ENCODE data around the gene FRG2. TPM values are rescaled to one million over a fixed set of nuclear protein-coding genes. Genes with fewer than 3 reads are reported as not detected.
"Not testable (repeated sequence)": the region's sequence is repeated elsewhere in the genome, so short reads cannot be mapped to it uniquely, and the experiment has no call there.

FRG2 gene
- total and polyA plus RNA-seq, 2 experiments from 2014 or later: not detected

DNA sequence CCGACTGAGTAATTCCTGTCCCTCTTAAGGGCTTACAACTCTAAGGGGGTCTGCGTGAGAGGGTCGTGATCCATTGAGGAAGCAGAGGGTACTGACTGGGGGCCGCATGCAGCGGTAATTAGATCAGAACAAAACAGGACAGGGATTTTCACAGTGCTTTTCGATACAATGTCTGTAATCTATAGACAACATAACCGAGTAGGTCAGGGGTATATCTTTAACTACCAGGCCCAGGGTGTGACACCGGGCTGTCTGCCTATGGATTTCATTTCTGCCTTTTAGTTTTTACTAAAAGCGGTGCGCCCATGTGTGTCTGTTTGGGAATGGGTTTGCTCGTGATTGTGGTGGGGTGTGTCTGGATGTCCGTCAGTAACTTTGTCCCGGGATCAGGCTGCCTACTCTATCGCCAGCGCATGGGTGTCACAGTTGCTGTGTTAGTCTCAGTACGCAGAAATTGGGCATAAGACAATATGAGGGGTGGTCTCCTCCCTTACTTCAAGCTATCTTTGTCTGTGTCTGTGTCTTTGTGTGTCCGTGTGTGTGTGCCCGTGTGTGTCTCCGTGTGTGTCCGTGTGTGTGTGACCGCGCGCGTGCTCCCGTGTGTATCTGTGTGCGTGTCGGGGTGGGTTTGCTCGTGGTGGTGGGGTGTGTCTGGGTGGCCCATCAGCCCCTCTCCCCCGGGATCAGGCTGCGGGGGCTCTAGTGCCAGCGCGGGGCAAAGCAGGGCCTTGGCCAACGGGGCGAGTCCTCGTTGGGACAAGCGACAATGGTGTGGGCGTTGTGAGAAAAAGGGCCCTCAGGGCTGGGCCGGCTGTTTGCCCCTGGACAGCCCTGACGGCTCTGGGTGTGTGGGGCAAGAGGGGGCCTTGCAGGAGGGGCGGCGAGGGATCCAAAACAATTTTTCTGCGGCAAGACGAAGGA is 10.4 kb downstream of the FRG2 start:
- Histone ChIP-seq H3K4me3 (no peak overlapping the region), H4K20me1 (ENCODE audit: insufficient read depth, poor library complexity, severe bottlenecking) (no peaks in the 10 kb centered on the region), H2AFZ (no peak overlapping the region), H3K79me2 (no peaks in the 10 kb centered on the region), H3K4me2 (no peak overlapping the region), H3K9me2 (replicated peaks; ENCODE audit: insufficient read depth) (no peaks in the 10 kb centered on the region), H3K4me1 (ENCODE audit: insufficient read depth) (no peaks in the 10 kb centered on the region), H3K36me3 (replicated peaks; ENCODE audit: insufficient read depth, low read depth) (no peaks in the 10 kb centered on the region), H3K27me3 (peaks cover 40% of the 10 kb centered on the region), H3K27ac (no peak overlapping the region), H3K9me3 (ENCODE audit: low read depth) (no peaks in the 10 kb centered on the region)
- no peak for DNase-seq (ENCODE audit: low spot score)
- 56% methylated on average over 42 of the region's 43 CpGs for WGBS (ENCODE audit: low lambda C conversion rate, missing lambda C conversion rate)
- TF ChIP-seq EZH2phosphoT487 (IDR thresholded peaks at IDR 0.05; ENCODE audit: low read depth, severe bottlenecking, unreplicated experiment): peak; percentile 39
- TF ChIP-seq, protein P1, sequence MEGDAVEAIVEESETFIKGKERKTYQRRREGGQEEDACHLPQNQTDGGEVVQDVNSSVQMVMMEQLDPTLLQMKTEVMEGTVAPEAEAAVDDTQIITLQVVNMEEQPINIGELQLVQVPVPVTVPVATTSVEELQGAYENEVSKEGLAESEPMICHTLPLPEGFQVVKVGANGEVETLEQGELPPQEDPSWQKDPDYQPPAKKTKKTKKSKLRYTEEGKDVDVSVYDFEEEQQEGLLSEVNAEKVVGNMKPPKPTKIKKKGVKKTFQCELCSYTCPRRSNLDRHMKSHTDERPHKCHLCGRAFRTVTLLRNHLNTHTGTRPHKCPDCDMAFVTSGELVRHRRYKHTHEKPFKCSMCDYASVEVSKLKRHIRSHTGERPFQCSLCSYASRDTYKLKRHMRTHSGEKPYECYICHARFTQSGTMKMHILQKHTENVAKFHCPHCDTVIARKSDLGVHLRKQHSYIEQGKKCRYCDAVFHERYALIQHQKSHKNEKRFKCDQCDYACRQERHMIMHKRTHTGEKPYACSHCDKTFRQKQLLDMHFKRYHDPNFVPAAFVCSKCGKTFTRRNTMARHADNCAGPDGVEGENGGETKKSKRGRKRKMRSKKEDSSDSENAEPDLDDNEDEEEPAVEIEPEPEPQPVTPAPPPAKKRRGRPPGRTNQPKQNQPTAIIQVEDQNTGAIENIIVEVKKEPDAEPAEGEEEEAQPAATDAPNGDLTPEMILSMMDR (IDR thresholded peaks at IDR 0.05; ENCODE audit: poor library complexity): no peak

DNA sequence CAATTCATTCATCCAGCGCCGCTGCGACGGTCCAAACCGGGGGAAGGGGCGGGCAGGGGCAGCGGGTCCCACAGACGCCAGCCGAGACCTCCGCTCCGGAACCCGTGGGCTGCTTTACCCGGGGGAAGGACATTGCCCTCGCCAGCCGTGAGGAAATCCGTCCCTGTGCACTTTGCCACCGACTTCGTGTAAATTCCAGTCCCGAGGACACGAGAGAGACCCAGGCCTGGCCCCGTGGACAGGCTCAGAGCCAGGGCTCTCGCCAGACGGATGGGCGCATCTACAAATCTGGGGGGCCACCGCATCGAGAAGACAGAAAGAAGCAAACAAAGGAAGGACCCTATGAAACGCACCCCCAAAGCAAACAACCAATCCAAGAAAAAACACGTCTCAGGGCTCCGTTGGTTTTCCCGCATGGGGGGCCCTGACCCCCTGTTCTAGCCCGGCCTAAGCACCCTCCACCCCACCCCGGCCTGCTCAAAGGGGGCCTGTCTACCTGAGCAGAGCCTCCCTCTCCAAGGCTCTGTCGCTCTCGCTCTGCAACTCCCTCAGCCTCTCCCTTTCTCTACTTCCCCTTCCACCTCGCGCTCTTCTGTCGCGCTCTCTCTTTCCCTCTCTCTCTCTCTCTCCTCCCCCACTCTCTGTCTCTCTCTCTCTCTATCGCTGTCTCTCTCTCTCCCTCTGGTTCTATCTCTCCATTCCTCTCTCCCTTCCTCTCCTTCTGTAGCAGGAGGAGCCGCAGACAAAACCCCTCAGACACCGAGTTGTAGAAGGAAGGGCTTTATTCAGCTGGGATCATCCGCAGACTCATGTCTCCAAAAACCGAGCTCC is 11.3 kb downstream of the FRG2 start:
- H2AFZ ChIP-seq: peak overlapping the region; percentile 35
- no peaks in the 10 kb centered on the region for H4K20me1 ChIP-seq (ENCODE audit: insufficient read depth, poor library complexity, severe bottlenecking)
- TF ChIP-seq, protein P1 (IDR thresholded peaks at IDR 0.05; ENCODE audit: poor library complexity): no peak
- TF ChIP-seq EZH2phosphoT487 (IDR thresholded peaks at IDR 0.05; ENCODE audit: low read depth, severe bottlenecking, unreplicated experiment): peak; percentile 22
- no peaks in the 10 kb centered on the region for H3K36me3 ChIP-seq (replicated peaks; ENCODE audit: insufficient read depth, low read depth)
- DNase-seq (ENCODE audit: low spot score): no peak
- no peaks in the 10 kb centered on the region for H3K9me3 ChIP-seq (ENCODE audit: low read depth)
- peak overlapping the region; percentile 77 for H3K4me2 ChIP-seq
- WGBS (ENCODE audit: low lambda C conversion rate, missing lambda C conversion rate): 50% methylated on average over 40 of the region's 43 CpGs
- H3K9me2 ChIP-seq (replicated peaks; ENCODE audit: insufficient read depth): no peaks in the 10 kb centered on the region
- peaks cover 40% of the 10 kb centered on the region for H3K27me3 ChIP-seq
- no peaks in the 10 kb centered on the region for H3K4me1 ChIP-seq (ENCODE audit: insufficient read depth)
- H3K27ac ChIP-seq: no peak overlapping the region
- H3K79me2 ChIP-seq: no peaks in the 10 kb centered on the region
- no peak overlapping the region for H3K4me3 ChIP-seq

DNA sequence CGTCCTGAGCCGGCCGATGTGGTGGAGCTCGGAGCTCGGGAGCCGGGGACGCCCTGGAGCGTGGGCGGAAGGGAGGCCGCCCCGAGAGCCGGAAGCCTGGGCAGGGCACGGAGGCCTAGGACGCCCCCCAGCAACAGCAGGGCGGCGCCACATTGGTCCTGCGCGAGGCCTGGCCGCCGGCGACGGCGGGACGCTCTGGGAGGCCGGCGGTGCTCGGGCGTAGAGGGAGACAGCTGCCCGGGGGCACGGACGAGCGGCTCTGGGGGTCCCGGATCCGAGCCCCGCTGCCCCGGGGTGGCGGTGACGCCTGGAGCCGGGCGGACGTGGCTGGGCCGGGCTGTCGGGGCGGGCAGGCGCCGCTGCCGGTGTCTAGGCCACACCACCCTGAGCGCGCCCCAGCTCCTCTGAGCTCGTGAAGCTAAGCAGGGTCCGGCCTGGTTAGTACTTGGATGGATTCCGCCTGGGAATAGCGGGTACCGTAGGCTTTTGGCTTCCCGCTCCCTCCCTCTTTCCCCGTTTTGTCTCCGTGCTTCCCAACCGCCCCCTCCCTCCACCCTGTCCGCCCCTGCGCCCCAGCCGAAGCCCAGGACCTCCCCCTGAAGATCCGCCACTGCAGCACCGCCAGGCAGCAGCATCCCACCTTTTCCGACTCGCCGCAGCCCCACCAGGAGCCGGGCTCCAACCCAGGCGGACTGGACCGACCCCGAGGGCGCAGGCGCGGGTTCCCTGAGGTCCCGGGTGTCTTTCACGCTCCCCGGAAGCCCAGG is 12.1 kb downstream of the FRG2 start:
- Histone ChIP-seq H3K4me3 (no peak overlapping the region), H3K36me3 (replicated peaks; ENCODE audit: insufficient read depth, low read depth) (no peaks in the 10 kb centered on the region), H3K9me2 (replicated peaks; ENCODE audit: insufficient read depth) (no peaks in the 10 kb centered on the region), H4K20me1 (ENCODE audit: insufficient read depth, poor library complexity, severe bottlenecking) (no peaks in the 10 kb centered on the region), H3K9me3 (ENCODE audit: low read depth) (no peaks in the 10 kb centered on the region), H3K27ac (no peak overlapping the region), H3K27me3 (peaks cover 40% of the 10 kb centered on the region), H3K4me1 (ENCODE audit: insufficient read depth) (no peaks in the 10 kb centered on the region), H3K79me2 (no peaks in the 10 kb centered on the region), H2AFZ (peak overlapping the region; percentile 35), H3K4me2 (peak overlapping the region; percentile 77)
- 42% methylated on average over 66 of the region's 76 CpGs for WGBS (ENCODE audit: low lambda C conversion rate, missing lambda C conversion rate)
- peak; percentile 44 for DNase-seq (ENCODE audit: low spot score)
- TF ChIP-seq EZH2 (IDR thresholded peaks at IDR 0.05; ENCODE audit: borderline replicate concordance): peak; percentile 48
- TF ChIP-seq EZH2phosphoT487 (IDR thresholded peaks at IDR 0.05; ENCODE audit: low read depth, severe bottlenecking, unreplicated experiment): no peak
- TF ChIP-seq, protein P1 (IDR thresholded peaks at IDR 0.05; ENCODE audit: poor library complexity): no peak

DNA sequence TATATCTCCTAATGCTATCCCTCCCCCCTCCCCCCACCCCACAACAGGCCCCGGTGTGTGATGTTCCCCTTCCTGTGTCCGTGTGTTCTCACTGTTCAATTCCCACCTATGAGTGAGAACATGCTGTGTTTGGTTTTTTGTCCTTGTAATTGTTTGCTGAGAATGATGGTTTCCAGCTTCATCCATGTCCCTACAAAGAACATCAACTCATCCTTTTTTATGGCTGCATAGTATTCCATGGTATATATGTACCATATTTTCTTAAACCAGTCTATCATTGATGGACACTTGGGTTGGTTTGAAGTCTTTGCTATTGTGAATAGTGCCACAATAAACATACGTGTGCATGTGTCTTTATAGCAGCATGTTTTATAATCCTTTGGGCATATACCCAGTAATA is 37.1 kb downstream of the FRG2 start:
- H3K9me2 ChIP-seq (replicated peaks; ENCODE audit: insufficient read depth); H3K79me2 ChIP-seq; H3K4me3 ChIP-seq; H3K4me2 ChIP-seq; H3K27ac ChIP-seq; H4K20me1 ChIP-seq (ENCODE audit: insufficient read depth, poor library complexity, severe bottlenecking); H3K27me3 ChIP-seq; H3K36me3 ChIP-seq (replicated peaks; ENCODE audit: insufficient read depth, low read depth); H3K4me1 ChIP-seq (ENCODE audit: insufficient read depth); H3K9me3 ChIP-seq (ENCODE audit: low read depth); H2AFZ ChIP-seq; DNase-seq (ENCODE audit: low spot score): not testable (repeated sequence)
- 96% methylated on average over 1 of the region's 3 CpGs for WGBS (ENCODE audit: low lambda C conversion rate, missing lambda C conversion rate)
